MCF 10A (cell line): ENCODE measurements around the gene GRK3. TPM values are rescaled to one million over a fixed set of nuclear protein-coding genes. Genes with fewer than 3 reads are reported as not detected.

Source experiments
- BruUV-seq: library from RNA; stranded (reverse); fragments of 400-500 nt; replicated peaks from 2 replicates; lab custom pipeline; 2021; lab: Mats Ljungman, UMichigan
- CTCF ChIA-PET: fragments of 300-600 bp; sonication (Branson Sonifier 250); formaldehyde crosslinking; extraction: SDS; loops from one replicate; lab custom pipeline; 2021; ENCODE audit warnings: antibody characterized with exemption, inconsistent platforms; lab: Yijun Ruan, JAX
- POLR2A ChIA-PET: fragments of 300-600, 350-650 bp; sonication (Branson Sonifier 250); formaldehyde crosslinking; extraction: SDS; loops from one replicate; lab custom pipeline; 2020; ENCODE audit warnings: antibody characterized with exemption, inconsistent platforms; lab: Yijun Ruan, JAX
- DNase-seq: peaks from one replicate; pipeline ENCODE4 v3.0.0-alpha.2; 2018; ENCODE audit not compliant: unreplicated experiment
- H3K27ac Mint-ChIP-seq: one replicate; pipeline ENCODE4 v1.8.0; 2022; ENCODE audit warnings: mild to moderate bottlenecking, low read depth, mixed read lengths; ENCODE audit not compliant: unreplicated experiment
- H3K27me3 Mint-ChIP-seq: one replicate; pipeline ENCODE4 v1.8.0; 2022; ENCODE audit warnings: mixed read lengths; ENCODE audit not compliant: insufficient read depth, unreplicated experiment
- H3K36me3 Mint-ChIP-seq: one replicate; pipeline ENCODE4 v1.8.0; 2022; ENCODE audit warnings: mild to moderate bottlenecking, moderate library complexity, mixed read lengths; ENCODE audit not compliant: insufficient read depth, unreplicated experiment
- H3K4me1 Mint-ChIP-seq: one replicate; pipeline ENCODE4 v1.8.0; 2022; ENCODE audit warnings: mixed read lengths; ENCODE audit not compliant: insufficient read depth, unreplicated experiment
- H3K4me3 Mint-ChIP-seq: one replicate; pipeline ENCODE4 v1.8.0; 2022; ENCODE audit warnings: mild to moderate bottlenecking, moderate library complexity, mixed read lengths; ENCODE audit not compliant: unreplicated experiment
- H3K9me3 Mint-ChIP-seq: one replicate; pipeline ENCODE4 v1.8.0; 2022; ENCODE audit warnings: mixed read lengths; ENCODE audit not compliant: unreplicated experiment
- intact Hi-C: fragments of 100-400 bp; cut with micrococcal nuclease; formaldehyde crosslinking; loops from 2 replicates; pipeline ENCODE4 v1.14.1; 2022
- total RNA-seq: library from RNA; stranded (reverse); gene quantifications from 2 replicates; pipeline ENCODE4 v1.2.3, GENCODE V29; 2022
- TF ChIP-seq, protein P1 (sequence below): fragments of 200-600 bp; IDR thresholded peaks from one replicate; pipeline ENCODE4 v1.8.0; 2022; ENCODE audit warnings: antibody characterized with exemption, mild to moderate bottlenecking; ENCODE audit not compliant: unreplicated experiment

Gene GRK3
- total RNA-seq, 1 experiment from 2014 or later = 7.9 TPM

DNA sequence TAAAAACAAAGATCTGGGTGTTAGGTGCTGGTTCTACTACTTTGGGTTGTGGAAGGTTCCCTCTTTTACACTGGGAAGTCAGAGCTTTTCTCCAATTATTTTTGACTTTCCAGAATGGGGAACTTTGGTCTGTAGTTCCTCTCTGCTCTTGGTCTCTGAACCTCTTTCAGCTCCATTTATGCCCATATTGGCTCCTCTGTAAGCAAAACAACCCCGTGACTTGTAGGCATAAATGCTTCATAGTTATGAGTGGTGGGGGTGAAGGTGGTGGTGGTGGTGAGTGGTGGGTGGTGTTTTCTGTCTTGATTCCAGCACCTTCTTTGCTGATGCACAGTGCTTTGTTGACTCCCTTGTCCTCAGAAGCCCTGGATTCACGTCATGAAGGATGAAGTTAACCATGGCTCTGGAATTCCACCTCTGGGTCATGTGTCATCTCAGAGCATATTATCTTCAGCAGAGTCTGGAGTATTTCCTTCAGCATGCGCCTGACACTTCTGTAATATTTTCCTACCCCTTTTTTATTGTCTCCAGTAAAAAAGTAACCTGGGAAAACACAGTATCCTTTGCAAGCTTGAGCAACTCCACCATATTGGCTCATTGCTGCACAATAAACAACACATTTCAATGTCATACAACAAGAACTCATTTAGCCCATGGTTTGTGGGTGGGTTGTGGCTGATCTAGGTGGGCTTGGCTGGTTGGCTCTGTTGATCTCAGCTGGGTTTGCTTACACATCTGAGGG is 24.1 kb upstream of the GRK3 start:
- ChIA-PET POLR2A (interaction anchor here (1.2 kb wide), 1 partner anchor 38 kb away, joined by 3 read pairs; no protein-coding TSS in a partner anchor), CTCF (interaction anchor here (0.9 kb wide), 1 partner anchor 27 kb away, joined by 3 read pairs; no protein-coding TSS in a partner anchor)
- Mint-ChIP-seq H3K27ac (no peak overlapping the region), H3K9me3 (no peaks in the 10 kb centered on the region), H3K27me3 (no peaks in the 10 kb centered on the region), H3K4me1 (no peaks in the 10 kb centered on the region), H3K36me3 (peaks cover 2% of the 10 kb centered on the region), H3K4me3 (no peak overlapping the region)
- DNase-seq = no peak
- TF ChIP-seq, protein P1, sequence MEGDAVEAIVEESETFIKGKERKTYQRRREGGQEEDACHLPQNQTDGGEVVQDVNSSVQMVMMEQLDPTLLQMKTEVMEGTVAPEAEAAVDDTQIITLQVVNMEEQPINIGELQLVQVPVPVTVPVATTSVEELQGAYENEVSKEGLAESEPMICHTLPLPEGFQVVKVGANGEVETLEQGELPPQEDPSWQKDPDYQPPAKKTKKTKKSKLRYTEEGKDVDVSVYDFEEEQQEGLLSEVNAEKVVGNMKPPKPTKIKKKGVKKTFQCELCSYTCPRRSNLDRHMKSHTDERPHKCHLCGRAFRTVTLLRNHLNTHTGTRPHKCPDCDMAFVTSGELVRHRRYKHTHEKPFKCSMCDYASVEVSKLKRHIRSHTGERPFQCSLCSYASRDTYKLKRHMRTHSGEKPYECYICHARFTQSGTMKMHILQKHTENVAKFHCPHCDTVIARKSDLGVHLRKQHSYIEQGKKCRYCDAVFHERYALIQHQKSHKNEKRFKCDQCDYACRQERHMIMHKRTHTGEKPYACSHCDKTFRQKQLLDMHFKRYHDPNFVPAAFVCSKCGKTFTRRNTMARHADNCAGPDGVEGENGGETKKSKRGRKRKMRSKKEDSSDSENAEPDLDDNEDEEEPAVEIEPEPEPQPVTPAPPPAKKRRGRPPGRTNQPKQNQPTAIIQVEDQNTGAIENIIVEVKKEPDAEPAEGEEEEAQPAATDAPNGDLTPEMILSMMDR = no peak
- intact Hi-C loops = no loop called here
- BruUV-seq = no TSS peak

- H3K4me3 Mint-ChIP-seq = no peak overlapping the region
- no peak for DNase-seq
- H3K4me1 Mint-ChIP-seq = no peaks in the 10 kb centered on the region
- no peaks in the 10 kb centered on the region for H3K36me3 Mint-ChIP-seq
- H3K27ac Mint-ChIP-seq = no peak overlapping the region
- no peaks in the 10 kb centered on the region for H3K9me3 Mint-ChIP-seq
- TF ChIP-seq, protein P1 = no peak
- CTCF ChIA-PET = interaction anchor here (0.9 kb wide), 1 partner anchor 9 kb away, joined by 3 read pairs; no protein-coding TSS in a partner anchor
- no peaks in the 10 kb centered on the region for H3K27me3 Mint-ChIP-seq
- POLR2A ChIA-PET = interaction anchor here (0.7 to 1.7 kb wide), 3 partner anchors 10 to 222 kb away, joined by 3 to 4 read pairs (median 3); no protein-coding TSS in a partner anchor
- intact Hi-C loops = no loop called here
- no TSS peak for BruUV-seq
These were observed 23.4 kb upstream of the GRK3 start for GRCh38 chr22:25540908-25541660.

GRCh38 chr22:25542191-25542590 is 22.3 kb upstream of the GRK3 start:
- Mint-ChIP-seq H3K36me3 (no peaks in the 10 kb centered on the region), H3K4me1 (no peaks in the 10 kb centered on the region), H3K9me3 (no peaks in the 10 kb centered on the region), H3K27me3 (no peaks in the 10 kb centered on the region), H3K4me3 (no peak overlapping the region), H3K27ac (no peak overlapping the region)
- no peak for DNase-seq
- BruUV-seq = no TSS peak
- intact Hi-C loops = no loop called here
- TF ChIP-seq, protein P1 = no peak
- ChIA-PET POLR2A (interaction anchor here (1.3 to 1.7 kb wide), 2 partner anchors 9 to 24 kb away, joined by 3 to 4 read pairs; no protein-coding TSS in a partner anchor), CTCF (interaction anchor here (0.9 to 1.2 kb wide), 2 partner anchors 8 to 236 kb away, joined by 3 to 5 read pairs; no protein-coding TSS in a partner anchor)
